ENCODE results near the gene GLS2. TPM values are rescaled to one million over a fixed set of nuclear protein-coding genes. Genes with fewer than 3 reads are reported as not detected.
A peak's percentile ranks its signal among the peaks of the same experiment; 100 is the strongest.

Gene GLS2
- total and polyA plus RNA-seq, 2 donors (not counting 1 experiment from before 2014, with no cell fraction given) = 5.3 to 7.2 TPM

DNA sequence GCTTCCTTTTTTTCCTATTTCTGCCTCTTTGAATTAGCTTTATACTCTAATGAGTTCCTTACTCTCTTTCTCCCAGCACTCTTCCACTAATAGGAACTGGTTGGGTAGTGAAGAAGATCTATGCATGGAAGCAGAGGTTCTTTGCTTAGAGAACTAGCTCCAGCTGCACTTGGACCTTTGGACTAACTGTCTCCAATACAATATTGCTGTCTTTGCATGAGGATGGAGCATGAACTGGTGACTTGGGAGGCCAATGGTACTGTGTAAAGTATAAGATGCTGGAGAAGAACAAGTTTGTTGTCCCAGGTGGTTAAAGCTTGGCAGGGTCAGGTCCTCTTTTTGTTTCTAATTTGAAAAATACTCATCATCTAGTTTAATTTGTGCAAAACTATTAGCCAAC is 2.4 kb upstream of the GLS2 start:
- ChIA-PET CTCF (interaction anchor here (0.7 to 1.5 kb wide), 5 partner anchors 33 to 632 kb away, joined by 3 read pairs; partner anchors contain the start of gene SMARCC2), POLR2A (no interaction called here)
- Mint-ChIP-seq H3K4me3 (no peak overlapping the region), H3K27ac (no peak overlapping the region), H3K27me3 (peaks cover 18% of the 10 kb centered on the region), H3K4me1 (peaks cover 19% of the 10 kb centered on the region), H3K9me3 (ENCODE audit: insufficient read depth) (no peaks in the 10 kb centered on the region)
- no peak overlapping the region for H3K27ac ChIP-seq (ENCODE audit: low read length in 2 of 2)
- no peaks in the 10 kb centered on the region for H3K36me3 ChIP-seq (replicated peaks in 1 of 2; ENCODE audit: control extremely low read depth in 1 of 2, control insufficient read depth in 1 of 2, extremely low read depth in 1 of 2, insufficient read depth in 2 of 2, low read length in 1 of 2)
- H3K4me3 ChIP-seq (ENCODE audit: control extremely low read depth in 1 of 5, extremely low read depth in 1 of 5, insufficient read depth in 1 of 5, low read depth in 2 of 5, low read length in 4 of 5) = no peak overlapping the region
- no peaks in the 10 kb centered on the region for H4K20me1 ChIP-seq (ENCODE audit: control insufficient read depth, insufficient read depth, low read length, poor library complexity, severe bottlenecking)
- TF ChIP-seq, protein P1, sequence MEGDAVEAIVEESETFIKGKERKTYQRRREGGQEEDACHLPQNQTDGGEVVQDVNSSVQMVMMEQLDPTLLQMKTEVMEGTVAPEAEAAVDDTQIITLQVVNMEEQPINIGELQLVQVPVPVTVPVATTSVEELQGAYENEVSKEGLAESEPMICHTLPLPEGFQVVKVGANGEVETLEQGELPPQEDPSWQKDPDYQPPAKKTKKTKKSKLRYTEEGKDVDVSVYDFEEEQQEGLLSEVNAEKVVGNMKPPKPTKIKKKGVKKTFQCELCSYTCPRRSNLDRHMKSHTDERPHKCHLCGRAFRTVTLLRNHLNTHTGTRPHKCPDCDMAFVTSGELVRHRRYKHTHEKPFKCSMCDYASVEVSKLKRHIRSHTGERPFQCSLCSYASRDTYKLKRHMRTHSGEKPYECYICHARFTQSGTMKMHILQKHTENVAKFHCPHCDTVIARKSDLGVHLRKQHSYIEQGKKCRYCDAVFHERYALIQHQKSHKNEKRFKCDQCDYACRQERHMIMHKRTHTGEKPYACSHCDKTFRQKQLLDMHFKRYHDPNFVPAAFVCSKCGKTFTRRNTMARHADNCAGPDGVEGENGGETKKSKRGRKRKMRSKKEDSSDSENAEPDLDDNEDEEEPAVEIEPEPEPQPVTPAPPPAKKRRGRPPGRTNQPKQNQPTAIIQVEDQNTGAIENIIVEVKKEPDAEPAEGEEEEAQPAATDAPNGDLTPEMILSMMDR (IDR thresholded peaks at IDR 0.05) = no peak
- no peak for TF ChIP-seq EZH2 (IDR thresholded peaks at IDR 0.05; ENCODE audit: borderline replicate concordance, insufficient read depth, low read depth, low read length, poor library complexity, severe bottlenecking)
- ATAC-seq (ENCODE audit: low read depth) (no peak), DNase-seq (no peak)
- peaks cover 0 to 12% (median 0%) of the 10 kb centered on the region in 3 donors for H3K9me3 ChIP-seq (ENCODE audit: control extremely low read depth in 1 of 3, control insufficient read depth in 2 of 3, insufficient read depth in 1 of 3, low read length in 2 of 3)
- intact Hi-C loops (cut with micrococcal nuclease) = no loop called here
- H3K79me2 ChIP-seq (ENCODE audit: control insufficient read depth, insufficient read depth, low read length) = no peaks in the 10 kb centered on the region
- no peak overlapping the region for H2AFZ ChIP-seq (ENCODE audit: insufficient read depth, low read depth, low read length, poor library complexity, severe bottlenecking)
- H3K9ac ChIP-seq (ENCODE audit: low read length) = no peak overlapping the region
- peaks cover 0 to 19% of the 10 kb centered on the region in 2 donors for H3K4me1 ChIP-seq (ENCODE audit: control insufficient read depth in 2 of 2, insufficient read depth in 2 of 2, low read length in 2 of 2)
- peaks cover 0 to 9% (median 5%) of the 10 kb centered on the region in 4 experiments for H3K27me3 ChIP-seq (replicated peaks in 1 of 4; ENCODE audit: control extremely low read depth in 1 of 4, control insufficient read depth in 3 of 4, insufficient read depth in 4 of 4, low read length in 3 of 4)
- no peak overlapping the region for H3K4me2 ChIP-seq (replicated peaks; ENCODE audit: low read depth, low read length, poor library complexity, severe bottlenecking)

DNA sequence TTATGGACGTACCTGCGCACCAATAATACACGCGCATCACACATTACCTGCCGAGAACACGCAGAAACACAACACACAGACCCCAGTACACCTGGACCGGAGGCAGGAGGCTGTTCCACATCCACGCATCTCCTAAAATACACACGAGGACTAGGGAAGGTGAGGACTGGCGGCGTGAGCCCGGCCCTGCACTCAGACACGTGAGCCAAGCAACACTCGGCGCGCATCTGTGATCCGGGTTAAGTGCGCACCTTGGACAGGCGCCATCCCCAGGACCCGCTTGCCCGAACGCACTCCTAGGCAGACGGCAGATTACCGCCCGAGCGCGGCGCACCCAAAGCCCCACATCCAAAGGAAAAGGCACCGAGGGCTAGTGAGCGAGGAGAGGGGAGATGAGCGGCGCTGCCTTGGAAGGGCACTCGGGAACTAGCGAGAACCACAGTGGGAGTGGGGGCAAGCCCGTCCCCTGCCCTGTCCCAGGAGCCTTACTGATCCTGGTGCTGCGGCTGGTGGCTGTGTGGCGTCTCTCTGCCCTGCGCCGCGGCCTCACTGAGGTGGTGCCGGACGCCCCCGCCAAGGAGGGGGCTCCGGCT is 417 bp downstream of the GLS2 start:
- Mint-ChIP-seq H3K4me3 (peak overlapping the region; percentile 91), H3K4me1 (peaks cover 19% of the 10 kb centered on the region), H3K27me3 (peaks cover 15% of the 10 kb centered on the region), H3K27ac (peak overlapping the region; percentile 80), H3K9me3 (ENCODE audit: insufficient read depth) (no peaks in the 10 kb centered on the region)
- Histone ChIP-seq H3K4me3 (ENCODE audit: control extremely low read depth in 1 of 5, extremely low read depth in 1 of 5, insufficient read depth in 1 of 5, low read depth in 2 of 5, low read length in 4 of 5) (peak overlapping the region; percentile 26 to 79 (median 73)), H3K36me3 (replicated peaks in 1 of 2; ENCODE audit: control extremely low read depth in 1 of 2, control insufficient read depth in 1 of 2, extremely low read depth in 1 of 2, insufficient read depth in 2 of 2, low read length in 1 of 2) (no peaks in the 10 kb centered on the region), H2AFZ (ENCODE audit: insufficient read depth, low read depth, low read length, poor library complexity, severe bottlenecking) (peak overlapping the region; percentile 96), H3K9me3 (ENCODE audit: control extremely low read depth in 1 of 3, control insufficient read depth in 2 of 3, insufficient read depth in 1 of 3, low read length in 2 of 3) (no peaks in the 10 kb centered on the region), H3K9ac (ENCODE audit: low read length) (peak overlapping the region; percentile 75), H3K27me3 (replicated peaks in 1 of 4; ENCODE audit: control extremely low read depth in 1 of 4, control insufficient read depth in 3 of 4, insufficient read depth in 4 of 4, low read length in 3 of 4) (peaks cover 0 to 9% (median 4%) of the 10 kb centered on the region in 4 experiments), H3K4me1 (ENCODE audit: control insufficient read depth in 2 of 2, insufficient read depth in 2 of 2, low read length in 2 of 2) (peaks cover 0 to 19% of the 10 kb centered on the region in 2 donors), H3K4me2 (replicated peaks; ENCODE audit: low read depth, low read length, poor library complexity, severe bottlenecking) (peak overlapping the region; percentile 94), H3K27ac (ENCODE audit: low read length in 2 of 2) (no peak overlapping the region), H3K79me2 (ENCODE audit: control insufficient read depth, insufficient read depth, low read length) (no peaks in the 10 kb centered on the region), H4K20me1 (ENCODE audit: control insufficient read depth, insufficient read depth, low read length, poor library complexity, severe bottlenecking) (no peaks in the 10 kb centered on the region)
- DNase-seq (peak; percentile 57), ATAC-seq (ENCODE audit: low read depth) (peak; percentile 2)
- CTCF ChIA-PET = interaction anchor here (0.8 to 1.4 kb wide), 3 partner anchors 11 to 45 kb away, joined by 3 to 5 read pairs (median 3); no protein-coding TSS in a partner anchor
- no peak for TF ChIP-seq EZH2 (IDR thresholded peaks at IDR 0.05; ENCODE audit: borderline replicate concordance, insufficient read depth, low read depth, low read length, poor library complexity, severe bottlenecking)
- TF ChIP-seq, protein P1 (IDR thresholded peaks at IDR 0.05) = no peak
- POLR2A ChIA-PET = interaction anchor here (0.6 to 1.4 kb wide), 4 partner anchors 149 to 298 kb away, joined by 3 to 7 read pairs (median 4); partner anchors contain the start of gene CNPY2
- WGBS (ENCODE audit: insufficient coverage) = 8% methylated on average over 44 of the region's 44 CpGs
- intact Hi-C loops (cut with micrococcal nuclease) = loop anchor here (1.0 to 5.0 kb wide), 4 partner anchors 19 to 200 kb away; partner anchors contain the start of genes PTGES3, SPRYD4 and TIMELESS
